GM18505 (cell line): ENCODE results near the gene SCYGR4.

Source experiments
- ATAC-seq: cut with Tn5 transposase; IDR thresholded peaks from one replicate; pipeline ENCODE4 v1.9.1; 2021; ENCODE audit not compliant: unreplicated experiment
- POLR2A ChIP-seq: IDR thresholded peaks from 4 replicates; pipeline ENCODE4 v1.6.1; 2011; ENCODE audit warnings: borderline replicate concordance; ENCODE audit not compliant: insufficient read depth, insufficient read length; ENCODE audit errors: extremely low read depth

SCYGR4 gene

GRCh38 chr2:227606476-227606875 is 10.8 kb upstream of the SCYGR4 start:
- no peak for ATAC-seq
- no peak for TF ChIP-seq POLR2A

GRCh38 chr2:227607941-227608340 is 9.4 kb upstream of the SCYGR4 start:
- no peak for TF ChIP-seq POLR2A
- ATAC-seq = no peak

GRCh38 chr2:227608561-227609338 is 8.5 kb upstream of the SCYGR4 start:
- ATAC-seq = peak; percentile 47

GRCh38 chr2:227610123-227610522 is 7.2 kb upstream of the SCYGR4 start:
- no peak for TF ChIP-seq POLR2A
- peak; percentile 49 for ATAC-seq

More at GRCh38 chr2:227608561-227609338, 8.5 kb upstream of the SCYGR4 start:
- no peak for TF ChIP-seq POLR2A

- no peak for TF ChIP-seq POLR2A
- ATAC-seq = no peak
Measured at GRCh38 chr2:227612546-227613271, 4.6 kb upstream of the SCYGR4 start.

- no peak for TF ChIP-seq POLR2A
- no peak for ATAC-seq
Measured at GRCh38 chr2:227613272-227613660, 4.0 kb upstream of the SCYGR4 start.

GRCh38 chr2:227614246-227614645 is 3.1 kb upstream of the SCYGR4 start:
- no peak for TF ChIP-seq POLR2A
- ATAC-seq = no peak

- ATAC-seq = no peak
- no peak for TF ChIP-seq POLR2A
Measured at GRCh38 chr2:227614740-227615139, 2.6 kb upstream of the SCYGR4 start, which contains the start of gene SCYGR3. TSS of gene SCYGR3 (minus strand) at chr2:227614840. CDS start at chr2:227614840, 0 bp downstream.

- no peak for ATAC-seq
- TF ChIP-seq POLR2A = no peak
Measured at GRCh38 chr2:227615181-227615580, 2.1 kb upstream of the SCYGR4 start.

GRCh38 chr2:227615906-227616305 is 1.4 kb upstream of the SCYGR4 start:
- no peak for TF ChIP-seq POLR2A
- ATAC-seq = no peak

GRCh38 chr2:227616631-227617030 is 667 bp upstream of the SCYGR4 start:
- TF ChIP-seq POLR2A = no peak
- ATAC-seq = no peak

- ATAC-seq = no peak
- no peak for TF ChIP-seq POLR2A
Measured at GRCh38 chr2:227623226-227623625, 5.9 kb downstream of the SCYGR4 start.

GRCh38 chr2:227625420-227625819 is 8.1 kb downstream of the SCYGR4 start:
- ATAC-seq = no peak
- no peak for TF ChIP-seq POLR2A
